Breast epithelium (tissue), 3 donors: Measurements from ENCODE around the gene NSMCE1.

Experiments used
- POLR2A ChIP-seq: fragments of 450-650 bp; IDR thresholded peaks from one replicate; pipeline ENCODE4 v1.6.1; 2016; ENCODE audit warnings: antibody characterized with exemption, mild to moderate bottlenecking, moderate library complexity
- TF ChIP-seq, protein P1 (sequence below), 3 donors: fragments of 450-650 bp; IDR thresholded peaks; one replicate each; pipeline ENCODE4 v1.5.1; 2016 to 2017; ENCODE audit warnings: antibody characterized with exemption in 3 of 3, mild to moderate bottlenecking in 3 of 3, moderate library complexity in 3 of 3

GRCh38 chr16:27202923-27203506 lies 65.6 kb downstream of the NSMCE1 start:
- TF ChIP-seq, protein P1, sequence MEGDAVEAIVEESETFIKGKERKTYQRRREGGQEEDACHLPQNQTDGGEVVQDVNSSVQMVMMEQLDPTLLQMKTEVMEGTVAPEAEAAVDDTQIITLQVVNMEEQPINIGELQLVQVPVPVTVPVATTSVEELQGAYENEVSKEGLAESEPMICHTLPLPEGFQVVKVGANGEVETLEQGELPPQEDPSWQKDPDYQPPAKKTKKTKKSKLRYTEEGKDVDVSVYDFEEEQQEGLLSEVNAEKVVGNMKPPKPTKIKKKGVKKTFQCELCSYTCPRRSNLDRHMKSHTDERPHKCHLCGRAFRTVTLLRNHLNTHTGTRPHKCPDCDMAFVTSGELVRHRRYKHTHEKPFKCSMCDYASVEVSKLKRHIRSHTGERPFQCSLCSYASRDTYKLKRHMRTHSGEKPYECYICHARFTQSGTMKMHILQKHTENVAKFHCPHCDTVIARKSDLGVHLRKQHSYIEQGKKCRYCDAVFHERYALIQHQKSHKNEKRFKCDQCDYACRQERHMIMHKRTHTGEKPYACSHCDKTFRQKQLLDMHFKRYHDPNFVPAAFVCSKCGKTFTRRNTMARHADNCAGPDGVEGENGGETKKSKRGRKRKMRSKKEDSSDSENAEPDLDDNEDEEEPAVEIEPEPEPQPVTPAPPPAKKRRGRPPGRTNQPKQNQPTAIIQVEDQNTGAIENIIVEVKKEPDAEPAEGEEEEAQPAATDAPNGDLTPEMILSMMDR (IDR thresholded peaks at IDR 0.05), result no peak
- no peak for TF ChIP-seq POLR2A
